Measurements from ENCODE around the gene RGS9. TPM values are rescaled to one million over a fixed set of nuclear protein-coding genes. Genes with fewer than 3 reads are reported as not detected.

RGS9 gene
- total and polyA plus RNA-seq, 2 of the 13 experiments (the other 11 are each of a cell fraction or from before 2014, with no cell fraction given): 0.44 to 0.74 TPM

DNA sequence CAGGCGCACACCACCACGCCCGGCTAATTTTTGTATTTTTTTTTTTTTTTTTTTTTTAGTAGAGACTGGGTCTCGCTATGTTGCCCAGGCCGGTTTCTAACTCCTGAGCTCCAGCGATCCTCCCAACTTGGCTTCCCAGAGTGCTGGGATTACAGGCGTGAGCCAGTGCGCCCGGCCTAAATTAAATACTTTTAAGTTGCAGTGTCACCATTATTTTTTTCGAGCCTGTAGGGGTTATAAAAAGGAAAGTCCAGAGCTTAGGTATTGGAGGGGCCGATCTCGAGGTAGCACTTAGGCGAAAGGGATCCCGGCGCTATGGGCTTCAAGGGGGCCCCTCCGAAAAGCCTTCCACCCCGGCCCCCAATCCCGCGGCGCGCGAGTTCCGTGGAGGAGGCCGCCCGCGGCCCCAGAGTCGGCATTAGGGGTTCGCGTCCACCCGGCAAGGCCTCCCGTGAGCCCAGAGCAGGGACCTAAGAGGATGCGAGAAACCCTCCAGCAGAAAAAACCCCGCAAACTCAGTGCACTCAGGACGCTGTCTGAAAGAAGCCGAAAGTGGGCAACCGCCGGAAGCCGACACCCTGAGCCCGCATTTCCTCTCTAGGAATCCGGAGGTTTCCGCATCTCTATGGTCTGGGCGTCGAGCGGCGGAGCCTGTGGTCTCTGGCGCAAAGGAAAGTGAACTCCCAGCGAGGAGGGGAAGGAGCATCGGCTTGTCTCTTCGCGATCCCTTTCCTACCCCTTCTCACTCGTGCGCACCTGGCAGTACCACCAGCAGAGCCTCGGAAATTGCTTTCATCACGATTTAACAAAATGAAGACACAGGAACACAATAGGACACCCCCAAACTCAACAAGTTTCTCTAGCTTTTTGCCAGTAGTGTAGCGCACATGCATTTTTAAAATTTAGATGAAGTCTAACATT is 14.1 kb upstream of the RGS9 start (continued):
- TF ChIP-seq, protein P1, sequence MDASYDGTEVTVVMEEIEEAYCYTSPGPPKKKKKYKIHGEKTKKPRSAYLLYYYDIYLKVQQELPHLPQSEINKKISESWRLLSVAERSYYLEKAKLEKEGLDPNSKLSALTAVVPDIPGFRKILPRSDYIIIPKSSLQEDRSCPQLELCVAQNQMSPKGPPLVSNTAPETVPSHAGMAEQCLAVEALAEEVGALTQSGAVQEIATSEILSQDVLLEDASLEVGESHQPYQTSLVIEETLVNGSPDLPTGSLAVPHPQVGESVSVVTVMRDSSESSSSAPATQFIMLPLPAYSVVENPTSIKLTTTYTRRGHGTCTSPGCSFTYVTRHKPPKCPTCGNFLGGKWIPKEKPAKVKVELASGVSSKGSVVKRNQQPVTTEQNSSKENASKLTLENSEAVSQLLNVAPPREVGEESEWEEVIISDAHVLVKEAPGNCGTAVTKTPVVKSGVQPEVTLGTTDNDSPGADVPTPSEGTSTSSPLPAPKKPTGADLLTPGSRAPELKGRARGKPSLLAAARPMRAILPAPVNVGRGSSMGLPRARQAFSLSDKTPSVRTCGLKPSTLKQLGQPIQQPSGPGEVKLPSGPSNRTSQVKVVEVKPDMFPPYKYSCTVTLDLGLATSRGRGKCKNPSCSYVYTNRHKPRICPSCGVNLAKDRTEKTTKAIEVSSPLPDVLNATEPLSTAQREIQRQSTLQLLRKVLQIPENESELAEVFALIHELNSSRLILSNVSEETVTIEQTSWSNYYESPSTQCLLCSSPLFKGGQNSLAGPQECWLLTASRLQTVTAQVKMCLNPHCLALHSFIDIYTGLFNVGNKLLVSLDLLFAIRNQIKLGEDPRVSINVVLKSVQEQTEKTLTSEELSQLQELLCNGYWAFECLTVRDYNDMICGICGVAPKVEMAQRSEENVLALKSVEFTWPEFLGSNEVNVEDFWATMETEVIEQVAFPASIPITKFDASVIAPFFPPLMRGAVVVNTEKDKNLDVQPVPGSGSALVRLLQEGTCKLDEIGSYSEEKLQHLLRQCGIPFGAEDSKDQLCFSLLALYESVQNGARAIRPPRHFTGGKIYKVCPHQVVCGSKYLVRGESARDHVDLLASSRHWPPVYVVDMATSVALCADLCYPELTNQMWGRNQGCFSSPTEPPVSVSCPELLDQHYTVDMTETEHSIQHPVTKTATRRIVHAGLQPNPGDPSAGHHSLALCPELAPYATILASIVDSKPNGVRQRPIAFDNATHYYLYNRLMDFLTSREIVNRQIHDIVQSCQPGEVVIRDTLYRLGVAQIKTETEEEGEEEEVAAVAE (CRISPR knock-in tag; IDR thresholded peaks at IDR 0.05; ENCODE audit: borderline replicate concordance): no peak
- TF ChIP-seq ZNF883 (CRISPR knock-in tag; IDR thresholded peaks at IDR 0.05; ENCODE audit: not compliant biosample characterization) (peak; percentile 59), HOXA3 (CRISPR knock-in tag; IDR thresholded peaks at IDR 0.05) (peak; percentile 63; the same call in 1 of the 2 replicates), SAFB2 (CRISPR knock-in tag; IDR thresholded peaks at IDR 0.05; ENCODE audit: borderline replicate concordance, low read depth) (0 out of 2 replicates have a peak, but pooled peaks have one; percentile 39), SALL2 (CRISPR knock-in tag; IDR thresholded peaks at IDR 0.05) (peak; percentile 62; the same call in 1 of the 2 replicates), HNRNPL (IDR thresholded peaks at IDR 0.05; ENCODE audit: low read depth, low read length) (0 out of 2 replicates have a peak, but pooled peaks have one; percentile 29), ZNF589 (CRISPR knock-in tag; conservative IDR thresholded peaks at IDR 0.05) (no peak), CREB1 (IDR thresholded peaks at IDR 0.05) (no peak), CREB1 (CRISPR knock-in tag; IDR thresholded peaks at IDR 0.05) (no peak), RAD51 (IDR thresholded peaks at IDR 0.05; ENCODE audit: borderline replicate concordance) (no peak), ASH2L (IDR thresholded peaks at IDR 0.05; ENCODE audit: insufficient read length, low read depth, low read length) (peak; percentile 72), ZNF792 (CRISPR knock-in tag; IDR thresholded peaks at IDR 0.05) (peak; percentile 50; the same call in 1 of the 2 replicates)
- TF ChIP-seq, protein P2, sequence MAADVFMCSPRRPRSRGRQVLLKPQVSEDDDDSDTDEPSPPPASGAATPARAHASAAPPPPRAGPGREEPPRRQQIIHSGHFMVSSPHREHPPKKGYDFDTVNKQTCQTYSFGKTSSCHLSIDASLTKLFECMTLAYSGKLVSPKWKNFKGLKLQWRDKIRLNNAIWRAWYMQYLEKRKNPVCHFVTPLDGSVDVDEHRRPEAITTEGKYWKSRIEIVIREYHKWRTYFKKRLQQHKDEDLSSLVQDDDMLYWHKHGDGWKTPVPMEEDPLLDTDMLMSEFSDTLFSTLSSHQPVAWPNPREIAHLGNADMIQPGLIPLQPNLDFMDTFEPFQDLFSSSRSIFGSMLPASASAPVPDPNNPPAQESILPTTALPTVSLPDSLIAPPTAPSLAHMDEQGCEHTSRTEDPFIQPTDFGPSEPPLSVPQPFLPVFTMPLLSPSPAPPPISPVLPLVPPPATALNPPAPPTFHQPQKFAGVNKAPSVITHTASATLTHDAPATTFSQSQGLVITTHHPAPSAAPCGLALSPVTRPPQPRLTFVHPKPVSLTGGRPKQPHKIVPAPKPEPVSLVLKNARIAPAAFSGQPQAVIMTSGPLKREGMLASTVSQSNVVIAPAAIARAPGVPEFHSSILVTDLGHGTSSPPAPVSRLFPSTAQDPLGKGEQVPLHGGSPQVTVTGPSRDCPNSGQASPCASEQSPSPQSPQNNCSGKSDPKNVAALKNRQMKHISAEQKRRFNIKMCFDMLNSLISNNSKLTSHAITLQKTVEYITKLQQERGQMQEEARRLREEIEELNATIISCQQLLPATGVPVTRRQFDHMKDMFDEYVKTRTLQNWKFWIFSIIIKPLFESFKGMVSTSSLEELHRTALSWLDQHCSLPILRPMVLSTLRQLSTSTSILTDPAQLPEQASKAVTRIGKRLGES (CRISPR knock-in tag; IDR thresholded peaks at IDR 0.05; ENCODE audit: borderline replicate concordance): no peak
- TF ChIP-seq, protein P3, sequence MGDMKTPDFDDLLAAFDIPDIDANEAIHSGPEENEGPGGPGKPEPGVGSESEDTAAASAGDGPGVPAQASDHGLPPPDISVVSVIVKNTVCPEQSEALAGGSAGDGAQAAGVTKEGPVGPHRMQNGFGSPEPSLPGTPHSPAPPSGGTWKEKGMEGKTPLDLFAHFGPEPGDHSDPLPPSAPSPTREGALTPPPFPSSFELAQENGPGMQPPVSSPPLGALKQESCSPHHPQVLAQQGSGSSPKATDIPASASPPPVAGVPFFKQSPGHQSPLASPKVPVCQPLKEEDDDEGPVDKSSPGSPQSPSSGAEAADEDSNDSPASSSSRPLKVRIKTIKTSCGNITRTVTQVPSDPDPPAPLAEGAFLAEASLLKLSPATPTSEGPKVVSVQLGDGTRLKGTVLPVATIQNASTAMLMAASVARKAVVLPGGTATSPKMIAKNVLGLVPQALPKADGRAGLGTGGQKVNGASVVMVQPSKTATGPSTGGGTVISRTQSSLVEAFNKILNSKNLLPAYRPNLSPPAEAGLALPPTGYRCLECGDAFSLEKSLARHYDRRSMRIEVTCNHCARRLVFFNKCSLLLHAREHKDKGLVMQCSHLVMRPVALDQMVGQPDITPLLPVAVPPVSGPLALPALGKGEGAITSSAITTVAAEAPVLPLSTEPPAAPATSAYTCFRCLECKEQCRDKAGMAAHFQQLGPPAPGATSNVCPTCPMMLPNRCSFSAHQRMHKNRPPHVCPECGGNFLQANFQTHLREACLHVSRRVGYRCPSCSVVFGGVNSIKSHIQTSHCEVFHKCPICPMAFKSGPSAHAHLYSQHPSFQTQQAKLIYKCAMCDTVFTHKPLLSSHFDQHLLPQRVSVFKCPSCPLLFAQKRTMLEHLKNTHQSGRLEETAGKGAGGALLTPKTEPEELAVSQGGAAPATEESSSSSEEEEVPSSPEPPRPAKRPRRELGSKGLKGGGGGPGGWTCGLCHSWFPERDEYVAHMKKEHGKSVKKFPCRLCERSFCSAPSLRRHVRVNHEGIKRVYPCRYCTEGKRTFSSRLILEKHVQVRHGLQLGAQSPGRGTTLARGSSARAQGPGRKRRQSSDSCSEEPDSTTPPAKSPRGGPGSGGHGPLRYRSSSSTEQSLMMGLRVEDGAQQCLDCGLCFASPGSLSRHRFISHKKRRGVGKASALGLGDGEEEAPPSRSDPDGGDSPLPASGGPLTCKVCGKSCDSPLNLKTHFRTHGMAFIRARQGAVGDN (CRISPR knock-in tag; IDR thresholded peaks at IDR 0.05): peak; percentile 85
- TF ChIP-seq, protein P4, sequence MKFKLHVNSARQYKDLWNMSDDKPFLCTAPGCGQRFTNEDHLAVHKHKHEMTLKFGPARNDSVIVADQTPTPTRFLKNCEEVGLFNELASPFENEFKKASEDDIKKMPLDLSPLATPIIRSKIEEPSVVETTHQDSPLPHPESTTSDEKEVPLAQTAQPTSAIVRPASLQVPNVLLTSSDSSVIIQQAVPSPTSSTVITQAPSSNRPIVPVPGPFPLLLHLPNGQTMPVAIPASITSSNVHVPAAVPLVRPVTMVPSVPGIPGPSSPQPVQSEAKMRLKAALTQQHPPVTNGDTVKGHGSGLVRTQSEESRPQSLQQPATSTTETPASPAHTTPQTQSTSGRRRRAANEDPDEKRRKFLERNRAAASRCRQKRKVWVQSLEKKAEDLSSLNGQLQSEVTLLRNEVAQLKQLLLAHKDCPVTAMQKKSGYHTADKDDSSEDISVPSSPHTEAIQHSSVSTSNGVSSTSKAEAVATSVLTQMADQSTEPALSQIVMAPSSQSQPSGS (CRISPR knock-in tag; IDR thresholded peaks at IDR 0.05): 0 out of 2 replicates have a peak, but pooled peaks have one; percentile 15

Data from HepG2 (cell line).